HepG2 (cell line): Measurements from ENCODE around the gene ULBP2. TPM values are rescaled to one million over a fixed set of nuclear protein-coding genes. Genes with fewer than 3 reads are reported as not detected.
"Not testable (repeated sequence)": the region's sequence is repeated elsewhere in the genome, so short reads cannot be mapped to it uniquely, and the experiment has no call there.

ENCODE experiments used
- ATAC-seq: fragments of 200-7000 bp; cut with Tn5 transposase; 3 replicates; pipeline ENCODE4 v1.9.1; 2020; ENCODE audit warnings: mild to moderate bottlenecking, moderate library complexity
- BruUV-seq: library from RNA; stranded (reverse); fragments of 400-500 nt; replicated peaks from 2 replicates; lab custom pipeline; 2021; lab: Mats Ljungman, UMichigan
- CTCF ChIA-PET: fragments of 300-600 bp; formaldehyde crosslinking; extraction: SDS; loops from one replicate; lab custom pipeline; 2021; ENCODE audit warnings: low total read pairs, inconsistent platforms, low intra/inter-chr PET ratio; lab: Yijun Ruan, JAX
- POLR2A ChIA-PET: fragments of 350-600 bp; sonication (Branson Sonifier 250); formaldehyde crosslinking; loops from one replicate; lab custom pipeline; 2020; ENCODE audit warnings: antibody characterized with exemption, inconsistent platforms; lab: Yijun Ruan, JAX
- DNase-seq: peaks from one replicate; pipeline ENCODE4 v3.0.0-alpha.2; 2015; ENCODE audit warnings: low spot score
- FAIRE-seq: peaks from 3 replicates; lab custom pipeline; 2011; peaks lifted over from hg19 to GRCh38; lab: Jason Lieb, UNC
- H2AFZ ChIP-seq: one replicate; pipeline ENCODE4 v1.6.1; 2011; ENCODE audit warnings: low read length, inconsistent platforms
- H3K27ac ChIP-seq: fragments of 300-600 bp; 3 replicates; pipeline ENCODE4 v1.8.0; 2011; ENCODE audit warnings: mixed run types, mild to moderate bottlenecking, mixed read lengths, low read length, inconsistent platforms; ENCODE audit not compliant: insufficient read depth; ENCODE audit errors: extremely low read length
- H3K27me3 ChIP-seq, 2 experiments: fragments of 200-600 bp in 1 of 2; 2 replicates in 1 of 2; 3 replicates in 1 of 2; pipeline versions ENCODE4 v1.6.0 to v1.8.0; 2011; ENCODE audit warnings: low read length in 2 of 2, mild to moderate bottlenecking in 2 of 2, moderate library complexity in 2 of 2, inconsistent platforms in 1 of 2; ENCODE audit not compliant: insufficient read depth in 2 of 2, control insufficient read depth in 1 of 2
- H3K36me3 ChIP-seq, 2 experiments: fragments of 200-600 bp in 1 of 2; replicated peaks in 1 of 2; 2 replicates in 1 of 2; 3 replicates in 1 of 2; pipeline versions ENCODE4 v1.5.1 to v1.8.0; 2011; ENCODE audit warnings: low read length in 2 of 2, inconsistent platforms in 1 of 2; ENCODE audit not compliant: insufficient read depth in 2 of 2, control insufficient read depth in 1 of 2
- H3K4me1 ChIP-seq: 2 replicates; pipeline ENCODE4 v1.5.1; 2012; ENCODE audit warnings: low read length, inconsistent platforms; ENCODE audit not compliant: insufficient read depth
- H3K4me2 ChIP-seq: 2 replicates; pipeline ENCODE4 v1.6.0; 2011; ENCODE audit warnings: low read depth, low read length, inconsistent platforms
- H3K4me3 ChIP-seq, 3 experiments: fragments of 200-600 bp in 1 of 3; sonication (generic), shearing (Covaris generic) in 1 of 3; replicated peaks in 1 of 3; 2 replicates each; pipeline ENCODE4 v1.5.1; 2011 to 2016; ENCODE audit warnings: low read length in 3 of 3, inconsistent platforms in 2 of 3, low read depth in 2 of 3, mild to moderate bottlenecking in 2 of 3, control low read depth in 1 of 3, mixed read lengths in 1 of 3; ENCODE audit not compliant: insufficient read depth in 1 of 3
- H3K79me2 ChIP-seq: one replicate; pipeline ENCODE4 v1.6.1; 2011; ENCODE audit warnings: low read length, inconsistent platforms; ENCODE audit not compliant: insufficient read depth
- H3K9ac ChIP-seq: 2 replicates; pipeline ENCODE4 v1.6.0; 2011; ENCODE audit warnings: mild to moderate bottlenecking, low read depth, low read length, inconsistent platforms; ENCODE audit not compliant: insufficient read depth
- H3K9me3 ChIP-seq: 2 replicates; pipeline ENCODE4 v1.5.1; 2012; ENCODE audit warnings: mild to moderate bottlenecking, low read length
- H4K20me1 ChIP-seq: 2 replicates; pipeline ENCODE4 v1.6.0; 2011; ENCODE audit warnings: inconsistent platforms, mild to moderate bottlenecking, low read length, moderate library complexity; ENCODE audit not compliant: insufficient read depth
- ASH2L ChIP-seq: fragments of 300-600, 200-600 bp; sonication (generic); IDR thresholded peaks from 2 replicates; pipeline ENCODE4 v1.7.0; 2017; ENCODE audit warnings: low read depth, mild to moderate bottlenecking, moderate library complexity, mixed read lengths, low read length; ENCODE audit not compliant: insufficient read length
- CCDC6 ChIP-seq: sonication (generic); formaldehyde crosslinking; IDR thresholded peaks from 2 replicates; pipeline ENCODE4 v1.8.1; 2022; ENCODE audit warnings: mild to moderate bottlenecking, missing genetic modification reagents, moderate library complexity
- GZF1 ChIP-seq: sonication (generic); formaldehyde crosslinking; IDR thresholded peaks from 2 replicates; pipeline ENCODE4 v1.5.1; 2020; ENCODE audit warnings: mild to moderate bottlenecking, missing genetic modification reagents
- PAF1 ChIP-seq: IDR thresholded peaks from 2 replicates; pipeline ENCODE4 v1.6.1; 2016; ENCODE audit warnings: missing genetic modification reagents, missing compliant biosample characterization
- SMYD3 ChIP-seq: sonication (generic); formaldehyde crosslinking; IDR thresholded peaks from 2 replicates; pipeline ENCODE4 v1.8.1; 2023; ENCODE audit warnings: mild to moderate bottlenecking, missing genetic modification reagents
- TP53 ChIP-seq: sonication (generic); formaldehyde crosslinking; conservative IDR thresholded peaks from 2 replicates; pipeline ENCODE4 v1.4.0; 2020; ENCODE audit warnings: missing genetic modification reagents
- ZNF337 ChIP-seq: sonication (generic); formaldehyde crosslinking; IDR thresholded peaks from 2 replicates; pipeline ENCODE4 v1.5.1; 2020; ENCODE audit warnings: missing genetic modification reagents, low read depth, mild to moderate bottlenecking, borderline replicate concordance
- ZNF609 ChIP-seq: sonication (generic); formaldehyde crosslinking; IDR thresholded peaks from 2 replicates; pipeline ENCODE4 v1.4.0; 2020; ENCODE audit warnings: mild to moderate bottlenecking, missing genetic modification reagents, borderline replicate concordance
- WGBS: methylation state at CpG from one replicate; pipeline ENCODE4 v1.1.6; 2017; ENCODE audit warnings: low lambda C conversion rate; 5-methylcytosine and 5-hydroxymethylcytosine counted together
- in situ Hi-C: cut with HindIII; loops from 2 replicates; pipeline ENCODE4 v1.10.0; 2017; ENCODE audit warnings: low pct_unique_long_range_greater_than_20kb; ENCODE audit not compliant: extremely low pct_ligation_motif_present
- intact Hi-C: fragments of 100-400 bp; cut with micrococcal nuclease; formaldehyde crosslinking; loops from one replicate; pipeline ENCODE4 v1.10.0; 2022; ENCODE audit not compliant: unreplicated experiment
- polyA plus RNA-seq, 8 experiments: library from polyadenylated mRNA; depleted of rRNA in 3 of 8; stranded (reverse) in 7 of 8; unstranded in 1 of 8; fragments of >200 nt; fragmentation: Illumina TruSeq in 4 of 8; extraction: Trizol in 4 of 8; gene quantifications; 2 replicates each; pipeline versions ENCODE4 v1.2.1 to v1.2.3, GENCODE V29; 2011 to 2016; ENCODE audit warnings: low read depth in 4 of 8, missing spikeins in 1 of 8, mixed read lengths in 1 of 8; ENCODE audit not compliant: insufficient read depth in 1 of 8
- total RNA-seq, 5 experiments: library from RNA; depleted of rRNA; stranded (reverse); fragments of >200 nt; fragmentation: Illumina TruSeq; extraction: Trizol; gene quantifications; 2 replicates each; pipeline ENCODE4 v1.2.3, GENCODE V29; 2016; ENCODE audit warnings: low read depth in 1 of 5
- TF ChIP-seq, protein P1 (sequence below): sonication (generic); formaldehyde crosslinking; IDR thresholded peaks from 2 replicates; pipeline ENCODE4; 2020; ENCODE audit warnings: missing genetic modification reagents, mild to moderate bottlenecking, borderline replicate concordance

ULBP2 gene
- total and polyA plus RNA-seq, 2 of the 13 experiments (the other 11 are each of a cell fraction or from before 2014, with no cell fraction given), result not detected

DNA sequence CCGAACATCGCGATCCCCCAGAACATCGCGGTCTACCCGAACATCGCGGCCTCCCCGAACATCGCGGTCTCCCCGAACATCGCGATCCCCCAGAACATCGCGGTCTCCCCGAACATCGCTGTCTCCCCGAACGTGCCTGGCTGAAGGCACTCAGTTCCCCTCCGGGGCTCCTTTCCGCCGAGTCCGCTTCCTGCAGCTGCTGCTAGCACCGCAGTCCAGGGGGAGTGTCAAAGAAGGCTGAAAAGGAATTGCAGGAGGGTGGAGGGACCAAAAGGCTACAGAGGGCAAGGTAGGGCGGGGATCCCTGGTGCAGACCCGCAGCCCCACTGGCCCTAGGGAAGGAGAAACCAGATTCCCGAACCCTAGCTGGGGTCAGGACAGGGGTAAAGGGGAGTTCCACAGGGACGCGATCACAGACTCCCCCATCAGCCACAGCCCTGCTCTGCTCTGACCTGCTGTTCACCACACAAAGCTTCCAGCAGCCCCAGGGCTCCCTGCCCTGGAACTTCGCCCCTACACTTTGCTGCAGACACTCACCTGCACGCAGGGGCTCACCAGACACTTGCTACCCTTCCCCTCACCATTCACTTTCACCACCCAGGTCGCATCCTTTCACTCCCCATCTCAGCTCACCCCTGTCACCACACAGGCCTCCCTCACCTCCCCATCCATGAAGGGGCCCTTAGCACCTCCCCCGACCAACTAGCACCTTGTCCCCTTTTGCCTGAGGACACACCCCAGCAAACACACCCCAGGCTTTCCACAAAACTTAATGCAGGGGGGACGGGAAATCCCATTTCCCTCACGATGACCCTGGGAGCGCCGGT, 23.6 kb downstream of the ULBP2 start (continued):
- TF ChIP-seq, protein P1, sequence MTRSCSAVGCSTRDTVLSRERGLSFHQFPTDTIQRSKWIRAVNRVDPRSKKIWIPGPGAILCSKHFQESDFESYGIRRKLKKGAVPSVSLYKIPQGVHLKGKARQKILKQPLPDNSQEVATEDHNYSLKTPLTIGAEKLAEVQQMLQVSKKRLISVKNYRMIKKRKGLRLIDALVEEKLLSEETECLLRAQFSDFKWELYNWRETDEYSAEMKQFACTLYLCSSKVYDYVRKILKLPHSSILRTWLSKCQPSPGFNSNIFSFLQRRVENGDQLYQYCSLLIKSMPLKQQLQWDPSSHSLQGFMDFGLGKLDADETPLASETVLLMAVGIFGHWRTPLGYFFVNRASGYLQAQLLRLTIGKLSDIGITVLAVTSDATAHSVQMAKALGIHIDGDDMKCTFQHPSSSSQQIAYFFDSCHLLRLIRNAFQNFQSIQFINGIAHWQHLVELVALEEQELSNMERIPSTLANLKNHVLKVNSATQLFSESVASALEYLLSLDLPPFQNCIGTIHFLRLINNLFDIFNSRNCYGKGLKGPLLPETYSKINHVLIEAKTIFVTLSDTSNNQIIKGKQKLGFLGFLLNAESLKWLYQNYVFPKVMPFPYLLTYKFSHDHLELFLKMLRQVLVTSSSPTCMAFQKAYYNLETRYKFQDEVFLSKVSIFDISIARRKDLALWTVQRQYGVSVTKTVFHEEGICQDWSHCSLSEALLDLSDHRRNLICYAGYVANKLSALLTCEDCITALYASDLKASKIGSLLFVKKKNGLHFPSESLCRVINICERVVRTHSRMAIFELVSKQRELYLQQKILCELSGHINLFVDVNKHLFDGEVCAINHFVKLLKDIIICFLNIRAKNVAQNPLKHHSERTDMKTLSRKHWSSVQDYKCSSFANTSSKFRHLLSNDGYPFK (CRISPR knock-in tag), result no peak
- no peak for TF ChIP-seq CCDC6 (CRISPR knock-in tag)
- TF ChIP-seq GZF1 (CRISPR knock-in tag), result no peak
- no peak for TF ChIP-seq SMYD3 (CRISPR knock-in tag)
- TF ChIP-seq ASH2L, result no peak
- TF ChIP-seq PAF1 (CRISPR knock-in tag), result no peak
- TF ChIP-seq ZNF337 (CRISPR knock-in tag), result no peak
- no peak for TF ChIP-seq TP53 (CRISPR knock-in tag)
- TF ChIP-seq ZNF609, result no peak

GRCh38 chr6:149966319-149966718, 24.5 kb downstream of the ULBP2 start:
- not testable (repeated sequence) for FAIRE-seq

More at GRCh38 chr6:149966319-149966718, 24.5 kb downstream of the ULBP2 start:
- H3K27ac ChIP-seq, CTCF ChIA-PET, H3K9ac ChIP-seq, H3K79me2 ChIP-seq, H4K20me1 ChIP-seq, in situ Hi-C loops, H3K4me2 ChIP-seq, ATAC-seq, H3K36me3 ChIP-seq, BruUV-seq, intact Hi-C loops, H3K4me1 ChIP-seq, POLR2A ChIA-PET, H3K4me3 ChIP-seq, H3K9me3 ChIP-seq, H2AFZ ChIP-seq, DNase-seq: not testable (repeated sequence)
- 0% methylated on average over 1 of the region's 2 CpGs for WGBS
- peaks cover 6 to 52% of the 10 kb centered on the region in 2 experiments for H3K27me3 ChIP-seq
